ENCODE results near the gene PPIL4. TPM values are rescaled to one million over a fixed set of nuclear protein-coding genes. Genes with fewer than 3 reads are reported as not detected.

PPIL4 gene
- total and polyA plus RNA-seq, 10 of the 15 experiments (the other 5 are each of a cell fraction or from before 2014, with no cell fraction given), result 8.0 to 28.4 (median 24.3) TPM

DNA sequence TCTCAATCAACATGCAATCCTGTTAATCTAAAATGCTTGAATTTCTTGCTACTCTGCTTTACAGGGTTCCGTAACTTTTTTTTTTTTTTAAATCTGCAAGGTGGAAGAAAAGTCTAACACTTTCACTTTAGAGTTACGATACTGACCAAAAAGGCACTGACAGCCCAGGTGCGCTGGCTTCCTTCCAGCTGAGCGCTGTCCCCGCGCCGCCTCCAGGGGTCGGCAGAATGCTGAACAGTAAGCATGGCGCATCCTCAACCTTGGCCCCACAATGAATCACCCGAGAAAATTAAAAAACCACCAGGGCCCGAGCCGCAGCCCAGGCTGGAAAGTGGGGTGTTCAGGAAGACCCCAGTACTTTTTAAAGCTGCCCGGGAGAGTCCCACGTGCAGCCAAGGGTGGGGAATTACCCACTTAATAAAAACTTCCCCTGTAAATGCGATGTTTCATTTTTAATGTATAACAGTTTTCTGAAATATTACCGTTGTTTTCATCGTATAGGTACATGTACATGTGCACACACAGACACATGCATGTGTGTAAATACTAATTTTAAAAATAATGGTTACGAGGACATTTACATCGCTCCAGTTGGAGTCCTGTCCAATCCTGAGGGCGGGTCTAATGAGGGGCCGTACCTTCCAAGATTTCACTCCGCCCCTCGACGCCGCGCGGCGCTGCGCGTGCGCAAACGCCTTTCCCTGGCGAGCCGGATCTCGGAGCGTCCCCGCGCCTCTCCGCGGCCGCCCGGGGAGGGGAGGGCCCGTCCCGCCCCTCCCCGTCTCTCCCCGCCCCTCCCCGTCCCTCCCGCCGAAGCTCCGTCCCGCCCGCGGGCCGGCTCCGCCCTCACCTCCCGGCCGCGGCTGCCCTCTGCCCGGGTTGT, 19.9 kb upstream of the PPIL4 start, which contains the start of gene GINM1 (continued):
- TF ChIP-seq, protein P1, sequence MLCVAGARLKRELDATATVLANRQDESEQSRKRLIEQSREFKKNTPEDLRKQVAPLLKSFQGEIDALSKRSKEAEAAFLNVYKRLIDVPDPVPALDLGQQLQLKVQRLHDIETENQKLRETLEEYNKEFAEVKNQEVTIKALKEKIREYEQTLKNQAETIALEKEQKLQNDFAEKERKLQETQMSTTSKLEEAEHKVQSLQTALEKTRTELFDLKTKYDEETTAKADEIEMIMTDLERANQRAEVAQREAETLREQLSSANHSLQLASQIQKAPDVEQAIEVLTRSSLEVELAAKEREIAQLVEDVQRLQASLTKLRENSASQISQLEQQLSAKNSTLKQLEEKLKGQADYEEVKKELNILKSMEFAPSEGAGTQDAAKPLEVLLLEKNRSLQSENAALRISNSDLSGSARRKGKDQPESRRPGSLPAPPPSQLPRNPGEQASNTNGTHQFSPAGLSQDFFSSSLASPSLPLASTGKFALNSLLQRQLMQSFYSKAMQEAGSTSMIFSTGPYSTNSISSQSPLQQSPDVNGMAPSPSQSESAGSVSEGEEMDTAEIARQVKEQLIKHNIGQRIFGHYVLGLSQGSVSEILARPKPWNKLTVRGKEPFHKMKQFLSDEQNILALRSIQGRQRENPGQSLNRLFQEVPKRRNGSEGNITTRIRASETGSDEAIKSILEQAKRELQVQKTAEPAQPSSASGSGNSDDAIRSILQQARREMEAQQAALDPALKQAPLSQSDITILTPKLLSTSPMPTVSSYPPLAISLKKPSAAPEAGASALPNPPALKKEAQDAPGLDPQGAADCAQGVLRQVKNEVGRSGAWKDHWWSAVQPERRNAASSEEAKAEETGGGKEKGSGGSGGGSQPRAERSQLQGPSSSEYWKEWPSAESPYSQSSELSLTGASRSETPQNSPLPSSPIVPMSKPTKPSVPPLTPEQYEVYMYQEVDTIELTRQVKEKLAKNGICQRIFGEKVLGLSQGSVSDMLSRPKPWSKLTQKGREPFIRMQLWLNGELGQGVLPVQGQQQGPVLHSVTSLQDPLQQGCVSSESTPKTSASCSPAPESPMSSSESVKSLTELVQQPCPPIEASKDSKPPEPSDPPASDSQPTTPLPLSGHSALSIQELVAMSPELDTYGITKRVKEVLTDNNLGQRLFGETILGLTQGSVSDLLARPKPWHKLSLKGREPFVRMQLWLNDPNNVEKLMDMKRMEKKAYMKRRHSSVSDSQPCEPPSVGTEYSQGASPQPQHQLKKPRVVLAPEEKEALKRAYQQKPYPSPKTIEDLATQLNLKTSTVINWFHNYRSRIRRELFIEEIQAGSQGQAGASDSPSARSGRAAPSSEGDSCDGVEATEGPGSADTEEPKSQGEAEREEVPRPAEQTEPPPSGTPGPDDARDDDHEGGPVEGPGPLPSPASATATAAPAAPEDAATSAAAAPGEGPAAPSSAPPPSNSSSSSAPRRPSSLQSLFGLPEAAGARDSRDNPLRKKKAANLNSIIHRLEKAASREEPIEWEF (IDR thresholded peaks at IDR 0.05; ENCODE audit: insufficient replicate concordance, low read depth, low read length), result peak; percentile 66
- TF ChIP-seq CHD2 (IDR thresholded peaks at IDR 0.05; ENCODE audit: borderline replicate concordance, low read depth, low read length), result peak; percentile 54; the same call in 1 of the 2 replicates
- peak; percentile 72; the same call in 1 of the 2 replicates for TF ChIP-seq ASH2L (IDR thresholded peaks at IDR 0.05; ENCODE audit: borderline replicate concordance, low read depth)
- TF ChIP-seq ESRRA (IDR thresholded peaks at IDR 0.05; ENCODE audit: low read length), result 0 out of 2 replicates have a peak, but pooled peaks have one; percentile 38
- peak; percentile 15; the same call in 1 of the 2 replicates for TF ChIP-seq DPF2 (IDR thresholded peaks at IDR 0.05)
- TF ChIP-seq TBL1XR1 (IDR thresholded peaks at IDR 0.05; ENCODE audit: low read depth, low read length), result peak; percentile 92
- TF ChIP-seq ATF2 (IDR thresholded peaks at IDR 0.05; ENCODE audit: low read length), result 0 out of 2 replicates have a peak, but pooled peaks have one; percentile 25
- peak; percentile 78; the same call in 1 of the 2 replicates for TF ChIP-seq CHD1 (IDR thresholded peaks at IDR 0.05; ENCODE audit: low read depth, low read length)
- peak; percentile 76 for TF ChIP-seq ZNF207 (IDR thresholded peaks at IDR 0.05; ENCODE audit: borderline replicate concordance)
- 0 out of 2 replicates have a peak, but pooled peaks have one; percentile 19 for TF ChIP-seq PML (IDR thresholded peaks at IDR 0.05; ENCODE audit: low read length)
- TF ChIP-seq GABPA (IDR thresholded peaks at IDR 0.05; ENCODE audit: low read depth), result no peak
- TF ChIP-seq POLR2AphosphoS5 (IDR thresholded peaks at IDR 0.05; ENCODE audit: low read length), result peak; percentile 69
- TF ChIP-seq, protein P2, sequence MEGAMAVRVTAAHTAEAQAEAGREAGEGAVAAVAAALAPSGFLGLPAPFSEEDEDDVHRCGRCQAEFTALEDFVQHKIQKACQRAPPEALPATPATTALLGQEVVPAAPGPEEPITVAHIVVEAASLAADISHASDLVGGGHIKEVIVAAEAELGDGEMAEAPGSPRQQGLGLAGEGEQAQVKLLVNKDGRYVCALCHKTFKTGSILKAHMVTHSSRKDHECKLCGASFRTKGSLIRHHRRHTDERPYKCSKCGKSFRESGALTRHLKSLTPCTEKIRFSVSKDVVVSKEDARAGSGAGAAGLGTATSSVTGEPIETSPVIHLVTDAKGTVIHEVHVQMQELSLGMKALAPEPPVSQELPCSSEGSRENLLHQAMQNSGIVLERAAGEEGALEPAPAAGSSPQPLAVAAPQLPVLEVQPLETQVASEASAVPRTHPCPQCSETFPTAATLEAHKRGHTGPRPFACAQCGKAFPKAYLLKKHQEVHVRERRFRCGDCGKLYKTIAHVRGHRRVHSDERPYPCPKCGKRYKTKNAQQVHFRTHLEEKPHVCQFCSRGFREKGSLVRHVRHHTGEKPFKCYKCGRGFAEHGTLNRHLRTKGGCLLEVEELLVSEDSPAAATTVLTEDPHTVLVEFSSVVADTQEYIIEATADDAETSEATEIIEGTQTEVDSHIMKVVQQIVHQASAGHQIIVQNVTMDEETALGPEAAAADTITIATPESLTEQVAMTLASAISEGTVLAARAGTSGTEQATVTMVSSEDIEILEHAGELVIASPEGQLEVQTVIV (IDR thresholded peaks at IDR 0.05; ENCODE audit: borderline replicate concordance, partially characterized antibody), result no peak
- TF ChIP-seq CREB1 (IDR thresholded peaks at IDR 0.05; ENCODE audit: low read depth), result peak; percentile 47; the same call in 1 of the 2 replicates
- peak; percentile 95 for TF ChIP-seq TCF3 (IDR thresholded peaks at IDR 0.05; ENCODE audit: borderline replicate concordance, insufficient read depth, low read depth, low read length)
- TF ChIP-seq KDM1A (IDR thresholded peaks at IDR 0.05; ENCODE audit: borderline replicate concordance), result no peak
- peak; percentile 91 for TF ChIP-seq SIN3A (IDR thresholded peaks at IDR 0.05; ENCODE audit: low read depth, low read length)
- TF ChIP-seq, protein P3, sequence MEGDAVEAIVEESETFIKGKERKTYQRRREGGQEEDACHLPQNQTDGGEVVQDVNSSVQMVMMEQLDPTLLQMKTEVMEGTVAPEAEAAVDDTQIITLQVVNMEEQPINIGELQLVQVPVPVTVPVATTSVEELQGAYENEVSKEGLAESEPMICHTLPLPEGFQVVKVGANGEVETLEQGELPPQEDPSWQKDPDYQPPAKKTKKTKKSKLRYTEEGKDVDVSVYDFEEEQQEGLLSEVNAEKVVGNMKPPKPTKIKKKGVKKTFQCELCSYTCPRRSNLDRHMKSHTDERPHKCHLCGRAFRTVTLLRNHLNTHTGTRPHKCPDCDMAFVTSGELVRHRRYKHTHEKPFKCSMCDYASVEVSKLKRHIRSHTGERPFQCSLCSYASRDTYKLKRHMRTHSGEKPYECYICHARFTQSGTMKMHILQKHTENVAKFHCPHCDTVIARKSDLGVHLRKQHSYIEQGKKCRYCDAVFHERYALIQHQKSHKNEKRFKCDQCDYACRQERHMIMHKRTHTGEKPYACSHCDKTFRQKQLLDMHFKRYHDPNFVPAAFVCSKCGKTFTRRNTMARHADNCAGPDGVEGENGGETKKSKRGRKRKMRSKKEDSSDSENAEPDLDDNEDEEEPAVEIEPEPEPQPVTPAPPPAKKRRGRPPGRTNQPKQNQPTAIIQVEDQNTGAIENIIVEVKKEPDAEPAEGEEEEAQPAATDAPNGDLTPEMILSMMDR (IDR thresholded peaks at IDR 0.05 in 2 of 3, conservative IDR thresholded peaks at IDR 0.05 in 1 of 3; ENCODE audit: control insufficient read depth in 2 of 3, extremely low read depth in 1 of 3, insufficient read depth in 1 of 3, low read depth in 3 of 3, low read length in 3 of 3), result peak; percentile 85 to 91 (median 91)
